H54 (cell line): ENCODE results near the gene BANK1.

Source experiments
- DNase-seq: peaks from one replicate; pipeline ENCODE4 v3.0.0; 2011; ENCODE audit warnings: low spot score, mixed read lengths; ENCODE audit not compliant: insufficient read length
- FAIRE-seq: peaks from 3 replicates; lab custom pipeline; 2011; peaks lifted over from hg19 to GRCh38; lab: Jason Lieb, UNC
- POLR2A ChIP-seq: IDR thresholded peaks from 2 replicates; pipeline ENCODE4 v1.6.1; 2011; ENCODE audit warnings: low read depth, mild to moderate bottlenecking, low read length

The BANK1 gene, protein sequence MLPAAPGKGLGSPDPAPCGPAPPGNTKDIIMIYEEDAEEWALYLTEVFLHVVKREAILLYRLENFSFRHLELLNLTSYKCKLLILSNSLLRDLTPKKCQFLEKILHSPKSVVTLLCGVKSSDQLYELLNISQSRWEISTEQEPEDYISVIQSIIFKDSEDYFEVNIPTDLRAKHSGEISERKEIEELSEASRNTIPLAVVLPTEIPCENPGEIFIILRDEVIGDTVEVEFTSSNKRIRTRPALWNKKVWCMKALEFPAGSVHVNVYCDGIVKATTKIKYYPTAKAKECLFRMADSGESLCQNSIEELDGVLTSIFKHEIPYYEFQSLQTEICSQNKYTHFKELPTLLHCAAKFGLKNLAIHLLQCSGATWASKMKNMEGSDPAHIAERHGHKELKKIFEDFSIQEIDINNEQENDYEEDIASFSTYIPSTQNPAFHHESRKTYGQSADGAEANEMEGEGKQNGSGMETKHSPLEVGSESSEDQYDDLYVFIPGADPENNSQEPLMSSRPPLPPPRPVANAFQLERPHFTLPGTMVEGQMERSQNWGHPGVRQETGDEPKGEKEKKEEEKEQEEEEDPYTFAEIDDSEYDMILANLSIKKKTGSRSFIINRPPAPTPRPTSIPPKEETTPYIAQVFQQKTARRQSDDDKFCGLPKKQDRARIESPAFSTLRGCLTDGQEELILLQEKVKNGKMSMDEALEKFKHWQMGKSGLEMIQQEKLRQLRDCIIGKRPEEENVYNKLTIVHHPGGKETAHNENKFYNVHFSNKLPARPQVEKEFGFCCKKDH

DNA sequence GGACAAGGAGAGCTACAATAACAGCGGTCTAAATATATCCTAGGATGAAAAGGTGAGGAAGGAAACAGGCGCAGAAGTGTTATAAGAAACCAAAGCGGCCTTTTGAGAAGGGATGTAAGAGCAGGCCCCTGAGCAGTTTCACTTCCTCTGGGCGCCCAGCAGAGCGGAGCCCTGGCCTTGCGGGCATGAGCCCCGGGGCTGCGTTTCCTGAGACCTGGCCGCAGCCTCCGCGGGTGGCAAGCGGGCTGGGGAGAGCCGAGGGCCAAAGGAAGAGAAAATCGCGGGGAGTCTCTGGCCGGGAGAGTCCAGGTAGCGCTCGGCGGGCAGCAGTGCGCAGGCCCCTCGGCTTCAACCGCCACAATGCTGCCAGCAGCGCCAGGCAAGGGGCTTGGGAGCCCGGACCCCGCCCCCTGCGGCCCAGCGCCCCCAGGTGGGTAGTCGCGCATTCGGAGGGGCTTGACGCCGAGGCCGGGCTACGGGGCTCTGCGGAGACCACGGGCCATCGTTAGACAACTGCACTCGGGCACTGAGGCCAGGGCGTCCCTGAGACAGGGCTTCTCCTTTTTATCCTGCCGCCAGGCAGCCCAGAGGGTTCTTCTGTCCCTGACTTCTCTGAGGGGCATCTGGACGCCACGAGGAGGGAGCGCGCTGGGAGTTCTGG lies at the start of gene BANK1:
Gene BANK1, plus strand, starts transcription at position 210 of the 661 bp plus-strand sequence. Its CDS starts 151 bp downstream, at position 361.
- no peak for TF ChIP-seq POLR2A
- DNase-seq (no peak), FAIRE-seq (no peak)

GRCh38 chr4:101753721-101754120 lies 36.8 kb upstream of the BANK1 start:
- no peak for TF ChIP-seq POLR2A
- no peak for FAIRE-seq
- DNase-seq: no peak

- FAIRE-seq (no peak), DNase-seq (no peak)
- no peak for TF ChIP-seq POLR2A
Measured at GRCh38 chr4:101756181-101756580, 34.3 kb upstream of the BANK1 start.

DNA sequence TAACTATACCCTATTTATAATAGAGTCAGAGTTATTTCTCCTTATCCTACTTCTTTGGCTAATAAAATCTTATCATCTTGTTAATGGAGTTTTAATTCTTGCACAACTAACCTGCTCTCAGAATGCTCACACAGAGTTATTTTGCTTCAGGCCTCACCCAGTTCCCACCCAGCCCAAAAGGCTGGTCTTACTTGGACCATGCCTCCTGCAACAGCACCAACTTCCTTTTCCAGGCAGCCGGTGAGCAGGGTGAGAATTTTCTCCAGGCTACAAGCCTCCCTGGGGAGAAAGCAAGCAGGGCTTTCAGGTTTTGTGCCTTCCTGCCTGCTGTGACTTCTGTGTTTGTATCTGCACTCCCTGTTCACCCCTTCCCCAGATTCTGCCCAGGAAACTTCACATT lies 29.1 kb upstream of the BANK1 start:
- TF ChIP-seq POLR2A: no peak
- no peak for DNase-seq
- no peak for FAIRE-seq

GRCh38 chr4:101762025-101762424 lies 28.5 kb upstream of the BANK1 start:
- TF ChIP-seq POLR2A: no peak
- FAIRE-seq (no peak), DNase-seq (no peak)

DNA sequence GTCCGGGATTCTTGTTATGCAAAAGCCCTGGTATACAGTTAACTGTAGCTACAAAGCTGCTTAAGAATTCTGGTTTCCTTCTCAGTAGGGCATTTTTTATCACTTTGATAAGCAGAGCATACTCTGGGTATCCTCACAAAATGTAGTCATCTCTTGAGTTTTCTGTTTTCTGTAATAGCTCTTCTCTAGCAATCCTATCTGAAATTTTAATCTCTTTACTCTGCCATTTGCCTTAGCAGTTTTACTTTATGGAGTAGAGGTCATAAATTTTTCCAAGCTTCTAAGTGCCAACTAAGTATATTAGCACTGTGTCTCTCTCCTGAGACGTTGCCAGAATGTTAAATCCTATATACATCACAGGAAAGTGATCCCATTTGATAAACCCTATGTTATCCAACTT lies 28.0 kb upstream of the BANK1 start:
- no peak for DNase-seq
- no peak for TF ChIP-seq POLR2A
- FAIRE-seq: no peak

DNA sequence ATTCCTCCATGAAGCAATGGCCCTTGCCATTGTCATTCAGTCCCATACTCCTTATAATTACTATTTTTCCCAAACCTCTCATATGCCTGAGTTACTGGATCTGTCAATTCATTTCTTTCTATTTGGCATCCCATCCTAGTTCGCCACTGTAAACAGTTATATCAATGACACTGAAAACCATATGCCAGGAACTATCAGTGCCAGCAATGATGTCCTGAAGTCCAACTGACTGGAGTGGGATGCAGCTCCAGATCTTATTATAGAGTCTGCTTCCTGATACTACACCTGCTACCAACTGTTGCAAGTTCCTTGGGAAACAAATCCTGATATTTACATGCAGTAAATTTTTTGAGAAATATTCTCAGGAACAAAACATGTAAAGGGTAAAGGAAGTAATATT lies 27.0 kb upstream of the BANK1 start:
- DNase-seq (no peak), FAIRE-seq (no peak)
- TF ChIP-seq POLR2A: no peak

DNA sequence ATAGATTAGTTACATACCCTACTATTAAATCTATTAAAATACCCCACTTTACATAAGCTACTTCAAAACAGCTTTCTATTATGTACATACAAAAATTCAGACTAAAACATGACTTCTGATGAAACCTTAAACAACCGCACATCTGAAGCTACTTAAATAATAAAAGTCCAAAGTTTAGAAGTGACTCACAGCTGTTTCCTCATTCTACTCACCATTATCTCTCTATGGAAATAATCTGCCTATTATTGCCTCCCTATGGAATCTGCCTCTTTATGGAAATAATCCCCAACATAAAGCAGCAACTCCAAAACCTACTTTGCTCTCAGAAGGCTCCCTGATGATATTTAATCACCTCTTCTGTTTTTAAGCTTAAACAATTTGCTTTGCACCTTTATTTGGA lies 15.7 kb upstream of the BANK1 start:
- DNase-seq: no peak
- TF ChIP-seq POLR2A: no peak

GRCh38 chr4:101777431-101777830 lies 13.1 kb upstream of the BANK1 start:
- no peak for TF ChIP-seq POLR2A
- no peak for FAIRE-seq
- DNase-seq: no peak

More for the DNA sequence above, 15.7 kb upstream of the BANK1 start:
- FAIRE-seq: no peak

DNA sequence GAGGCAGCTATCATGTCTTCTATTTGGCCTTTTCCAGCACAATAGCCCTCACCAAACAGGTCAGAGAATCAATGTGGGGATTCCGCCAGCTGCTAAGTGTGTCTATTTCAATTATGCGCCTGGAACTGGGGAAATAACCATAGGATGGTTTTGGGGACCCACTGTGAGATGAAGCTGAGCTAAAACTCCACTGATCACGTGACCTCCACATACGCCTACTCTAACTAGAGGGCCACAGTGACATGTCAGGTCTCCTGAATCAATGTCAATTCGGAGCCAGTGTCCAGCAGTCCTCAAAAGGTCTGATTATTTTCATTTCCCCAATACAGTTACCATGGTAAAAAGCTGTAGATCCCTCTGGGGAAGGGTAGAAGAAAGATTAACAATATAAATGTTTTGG lies 10.2 kb upstream of the BANK1 start:
- no peak for TF ChIP-seq POLR2A
- DNase-seq: no peak
- no peak for FAIRE-seq

DNA sequence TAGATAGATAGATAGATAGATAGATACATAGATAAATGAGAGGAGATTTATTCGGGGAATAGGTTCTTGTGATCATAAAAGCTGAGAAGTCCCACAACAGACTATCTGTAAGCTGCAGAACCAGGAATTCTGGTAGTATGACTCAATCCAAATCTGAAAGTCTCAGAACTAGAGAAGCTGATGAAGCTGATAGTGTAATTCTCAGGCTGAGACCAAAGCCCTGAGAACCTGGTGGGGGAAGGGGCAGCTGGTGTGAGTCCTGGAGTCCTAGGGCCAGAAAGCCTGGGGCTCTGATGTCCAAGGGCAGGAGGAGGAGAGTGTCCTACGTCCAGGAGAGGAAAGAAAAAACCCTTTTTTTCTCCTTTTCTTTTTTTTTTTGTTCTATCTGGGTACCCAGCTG lies 8.0 kb upstream of the BANK1 start:
- FAIRE-seq (no peak), DNase-seq (no peak)
- no peak for TF ChIP-seq POLR2A

GRCh38 chr4:101784957-101785356 lies 5.6 kb upstream of the BANK1 start:
- DNase-seq (no peak), FAIRE-seq (no peak)
- TF ChIP-seq POLR2A: no peak

GRCh38 chr4:101785486-101785885 lies 5.0 kb upstream of the BANK1 start:
- no peak for FAIRE-seq
- no peak for DNase-seq
- TF ChIP-seq POLR2A: no peak
